Epithelial cell of proximal tubule (primary cell): ENCODE results near the gene ZNF488. TPM values are rescaled to one million over a fixed set of nuclear protein-coding genes. Genes with fewer than 3 reads are reported as not detected.

Experiments used
- DNase-seq: peaks from one replicate; pipeline ENCODE4 v3.0.0-alpha.2; 2011; ENCODE audit warnings: low read depth
- H3K4me3 ChIP-seq: 2 replicates; pipeline ENCODE4 v1.5.1; 2011; ENCODE audit warnings: low read depth, mild to moderate bottlenecking, low read length
- total RNA-seq: library from RNA; depleted of rRNA; stranded (reverse); fragments of >200 nt; gene quantifications from 2 replicates; pipeline ENCODE4 v1.2.3, GENCODE V29; 2015
- TF ChIP-seq, protein P1 (sequence below): conservative IDR thresholded peaks from 2 replicates; pipeline ENCODE4 v1.5.1; 2012; ENCODE audit warnings: low read depth, mild to moderate bottlenecking, low read length

ZNF488 gene
- total RNA-seq, 1 donor from 2014 or later, result 0.63 TPM

DNA sequence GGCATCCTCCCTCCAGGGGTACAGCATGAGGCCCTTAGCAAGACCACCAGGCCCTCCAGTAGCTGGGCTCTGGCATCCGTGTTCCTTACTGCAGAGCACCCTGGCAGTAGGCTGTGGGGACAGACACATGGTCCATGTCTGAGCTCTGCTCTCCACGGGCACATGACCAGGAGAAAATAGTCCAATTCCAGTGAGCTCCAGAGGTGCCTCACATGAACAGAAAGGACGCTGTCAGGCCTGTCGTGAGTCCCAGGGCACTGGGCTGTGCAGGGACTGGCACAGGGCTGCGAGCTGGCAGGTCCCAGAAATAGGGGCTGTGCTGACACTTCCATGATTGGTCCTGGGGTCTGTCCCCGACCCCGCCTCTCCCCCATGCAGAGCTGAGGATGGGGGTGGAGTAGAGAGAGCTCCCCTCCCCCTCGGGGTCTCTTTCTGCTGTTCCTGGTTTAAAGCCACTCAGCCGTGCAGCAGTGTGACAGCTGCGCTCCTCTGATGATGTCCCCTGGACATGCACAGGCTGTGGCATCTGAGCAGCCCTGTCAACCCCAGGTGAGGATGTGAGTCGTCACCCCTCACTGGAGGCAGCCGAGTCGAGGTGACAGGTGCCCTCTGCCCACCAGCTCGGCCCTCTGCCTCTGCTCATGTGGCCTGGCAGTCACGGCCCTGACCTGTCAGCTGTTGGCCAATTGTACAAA is 25.2 kb upstream of the ZNF488 start:
- no peak overlapping the region for H3K4me3 ChIP-seq
- no peak for DNase-seq
- TF ChIP-seq, protein P1, sequence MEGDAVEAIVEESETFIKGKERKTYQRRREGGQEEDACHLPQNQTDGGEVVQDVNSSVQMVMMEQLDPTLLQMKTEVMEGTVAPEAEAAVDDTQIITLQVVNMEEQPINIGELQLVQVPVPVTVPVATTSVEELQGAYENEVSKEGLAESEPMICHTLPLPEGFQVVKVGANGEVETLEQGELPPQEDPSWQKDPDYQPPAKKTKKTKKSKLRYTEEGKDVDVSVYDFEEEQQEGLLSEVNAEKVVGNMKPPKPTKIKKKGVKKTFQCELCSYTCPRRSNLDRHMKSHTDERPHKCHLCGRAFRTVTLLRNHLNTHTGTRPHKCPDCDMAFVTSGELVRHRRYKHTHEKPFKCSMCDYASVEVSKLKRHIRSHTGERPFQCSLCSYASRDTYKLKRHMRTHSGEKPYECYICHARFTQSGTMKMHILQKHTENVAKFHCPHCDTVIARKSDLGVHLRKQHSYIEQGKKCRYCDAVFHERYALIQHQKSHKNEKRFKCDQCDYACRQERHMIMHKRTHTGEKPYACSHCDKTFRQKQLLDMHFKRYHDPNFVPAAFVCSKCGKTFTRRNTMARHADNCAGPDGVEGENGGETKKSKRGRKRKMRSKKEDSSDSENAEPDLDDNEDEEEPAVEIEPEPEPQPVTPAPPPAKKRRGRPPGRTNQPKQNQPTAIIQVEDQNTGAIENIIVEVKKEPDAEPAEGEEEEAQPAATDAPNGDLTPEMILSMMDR, result no peak

- no peak overlapping the region for H3K4me3 ChIP-seq
- TF ChIP-seq, protein P1, result no peak
- DNase-seq, result no peak
Measured at GRCh38 chr10:47408606-47409005, 24.5 kb upstream of the ZNF488 start.

DNA sequence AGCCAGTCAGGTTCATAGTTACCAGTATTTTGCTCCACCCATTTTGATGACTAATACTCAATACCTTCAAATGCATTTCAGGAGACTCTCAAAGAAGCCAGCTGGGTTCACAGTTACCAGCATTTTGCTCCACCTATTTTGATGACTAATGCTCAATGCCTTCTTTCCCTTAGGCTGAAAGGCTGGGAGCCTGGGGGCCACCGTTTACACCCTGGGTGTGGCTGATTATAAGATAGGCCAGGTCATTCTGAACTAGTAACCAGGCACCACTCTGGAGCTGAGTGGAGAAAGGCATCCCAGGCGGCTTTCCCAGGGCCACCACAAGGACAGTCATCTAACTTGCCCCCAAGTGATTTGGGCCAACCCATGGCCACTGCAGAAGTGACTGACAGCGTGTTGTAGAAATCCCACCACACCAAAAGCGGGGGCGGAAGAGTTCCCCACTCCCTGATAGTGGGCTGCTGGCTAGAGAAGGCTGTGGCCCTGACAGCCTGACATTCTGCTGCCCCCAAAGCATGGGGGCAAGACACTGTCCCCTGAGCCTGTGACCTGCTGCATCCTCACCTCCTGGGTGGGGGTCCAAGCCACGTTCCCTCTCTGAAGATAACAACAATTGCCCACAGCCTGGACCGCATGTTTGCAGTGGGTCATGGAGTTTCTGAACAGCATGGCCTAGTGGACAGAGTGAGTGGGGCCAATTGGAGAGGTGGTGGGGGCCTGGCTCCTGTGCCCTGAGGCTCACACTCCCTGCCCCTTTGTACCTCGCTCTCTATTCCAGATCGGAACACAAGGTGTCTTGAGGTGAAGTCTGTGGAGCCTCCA is 23.0 kb upstream of the ZNF488 start:
- H3K4me3 ChIP-seq, result no peak overlapping the region
- DNase-seq, result peak; percentile 79
- TF ChIP-seq, protein P1, result no peak

- no peak overlapping the region for H3K4me3 ChIP-seq
- TF ChIP-seq, protein P1, result no peak
- no peak for DNase-seq
Measured at GRCh38 chr10:47406548-47406869, 22.4 kb upstream of the ZNF488 start.

DNA sequence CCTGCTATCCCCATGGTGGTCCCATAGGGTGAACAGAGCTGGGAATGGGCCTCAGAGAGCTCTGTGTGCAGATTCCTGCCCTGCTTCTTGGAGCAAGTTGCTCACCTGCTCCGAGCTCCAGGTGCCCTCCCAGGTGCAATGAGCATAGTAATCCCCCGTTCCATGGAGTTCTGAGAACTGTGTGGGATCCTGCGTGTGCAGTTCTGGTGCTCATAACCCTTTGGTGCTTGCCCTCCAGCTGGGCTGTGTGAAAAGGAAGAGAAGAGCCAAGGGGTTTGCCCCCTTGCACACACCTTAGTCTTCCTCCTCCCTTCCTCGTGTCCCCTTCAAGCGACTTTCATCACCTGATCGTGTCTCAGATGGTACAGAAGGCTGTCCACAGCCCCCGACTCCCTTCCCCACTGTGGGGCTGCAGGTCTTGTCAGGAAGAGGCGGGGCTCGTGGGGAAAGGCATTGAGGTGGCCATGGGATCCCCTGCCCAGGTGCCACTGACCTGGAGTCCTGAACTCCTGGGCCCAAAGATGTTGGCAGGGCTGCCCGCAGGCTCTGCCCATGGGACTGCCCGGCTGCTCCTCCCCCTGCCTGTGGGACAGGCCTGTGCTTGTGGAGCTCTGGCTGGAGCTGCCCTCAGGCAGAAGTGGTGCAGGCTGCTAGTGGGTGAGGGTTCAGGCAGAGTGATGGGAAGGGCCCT is 21.9 kb upstream of the ZNF488 start:
- no peak for DNase-seq

DNA sequence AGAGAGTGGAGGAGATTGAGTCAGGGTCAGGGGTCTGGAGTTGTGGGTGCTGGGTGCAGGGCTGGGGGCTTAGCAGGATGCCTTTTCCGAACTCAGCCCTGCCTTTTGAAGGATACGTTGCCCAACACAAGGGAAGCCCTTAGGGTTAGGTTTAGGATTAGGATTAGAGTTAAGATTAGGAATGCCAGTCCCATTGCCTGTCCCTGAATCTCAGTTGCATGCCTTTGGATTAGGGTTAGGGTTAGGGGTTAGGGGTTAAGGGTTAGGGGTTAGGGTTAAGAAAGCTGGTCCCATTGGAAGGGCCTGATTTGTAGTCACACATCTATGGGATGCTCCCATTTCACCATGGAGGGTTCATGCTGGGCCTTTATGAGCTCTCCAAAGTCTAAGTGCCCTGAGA is 20.8 kb upstream of the ZNF488 start:
- no peak overlapping the region for H3K4me3 ChIP-seq
- TF ChIP-seq, protein P1, result no peak
- no peak for DNase-seq

More for the DNA sequence above, 21.9 kb upstream of the ZNF488 start:
- no peak overlapping the region for H3K4me3 ChIP-seq
- TF ChIP-seq, protein P1, result no peak
